ENCODE data around the gene FCHSD2.

GRCh38 chr11:73168925-73169579 is 26.9 kb upstream of the FCHSD2 start:
- no peak for TF ChIP-seq EZH2 (IDR thresholded peaks at IDR 0.05; ENCODE audit: insufficient read depth, poor library complexity, severe bottlenecking)
- TF ChIP-seq EZH2phosphoT487 (IDR thresholded peaks at IDR 0.05; ENCODE audit: insufficient read depth, low read depth): no peak

Data from GM23248 (cell line).